H1 (cell line): ENCODE measurements around the gene ADARB2. TPM values are rescaled to one million over a fixed set of nuclear protein-coding genes. Genes with fewer than 3 reads are reported as not detected.

Source experiments
- CHD7 ChIP-seq: fragments of 300-600 bp; sonication (generic); IDR thresholded peaks from 2 replicates; pipeline ENCODE4 v1.7.1; 2012; ENCODE audit warnings: low read length, moderate library complexity, mild to moderate bottlenecking, inconsistent platforms; ENCODE audit not compliant: insufficient replicate concordance
- FOSL1 ChIP-seq: IDR thresholded peaks from 2 replicates; pipeline ENCODE4 v1.6.1; 2011; ENCODE audit warnings: mild to moderate bottlenecking, low read depth, low read length, moderate library complexity; ENCODE audit not compliant: insufficient read depth
- KDM5A ChIP-seq: fragments of 200-600 bp; IDR thresholded peaks from 2 replicates; pipeline ENCODE4 v1.7.1; 2012; ENCODE audit warnings: mild to moderate bottlenecking, low read length, inconsistent platforms, mixed read lengths
- POU5F1 ChIP-seq: IDR thresholded peaks from 2 replicates; pipeline ENCODE4 v1.6.1; 2011; ENCODE audit warnings: low read depth, mild to moderate bottlenecking, low read length, moderate library complexity
- RFX5 ChIP-seq: IDR thresholded peaks from 2 replicates; pipeline ENCODE4 v1.6.1; 2011; ENCODE audit warnings: low read depth, low read length, improper control_type of control experiment, borderline replicate concordance
- SAP30 ChIP-seq: fragments of 300-600 bp; sonication (generic); IDR thresholded peaks from 2 replicates; pipeline ENCODE4 v1.7.1; 2012; ENCODE audit warnings: low read length, moderate library complexity, mild to moderate bottlenecking, inconsistent platforms; ENCODE audit not compliant: insufficient read depth, insufficient replicate concordance
- TAF1 ChIP-seq: IDR thresholded peaks from 2 replicates; pipeline ENCODE4 v1.6.1; 2011; ENCODE audit warnings: mild to moderate bottlenecking, low read depth, low read length
- TEAD4 ChIP-seq: IDR thresholded peaks from 2 replicates; pipeline ENCODE4 v1.6.1; 2012; ENCODE audit warnings: low read depth, low read length, inconsistent platforms, mixed read lengths
- polyA plus RNA-seq, 7 experiments: library from polyadenylated mRNA; depleted of rRNA in 3 of 7; stranded (reverse) in 5 of 7; unstranded in 2 of 7; fragments of >200 nt in 5 of 7; fragments of 200-250 nt in 2 of 7; gene quantifications; 1 replicate in 5 of 7; 2 replicates in 1 of 7; 4 replicates in 1 of 7; pipeline versions ENCODE4 v1.2.1 to v1.2.3, GENCODE V29; 2011 to 2013; ENCODE audit warnings: missing spikeins in 2 of 7, mixed read lengths in 2 of 7
- total RNA-seq: library from RNA; stranded (reverse); fragmentation: NEBNext Ultra II Directional; extraction: Animal tissue kit (Norgen Biotek cat#: 25700); gene quantifications from 2 replicates; pipeline ENCODE4 v1.2.1, GENCODE V29; 2021
- TF ChIP-seq, protein P1 (sequence below): IDR thresholded peaks from 2 replicates; pipeline ENCODE4 v1.6.1; 2011; ENCODE audit warnings: low read depth, mild to moderate bottlenecking, low read length; ENCODE audit not compliant: insufficient read depth

ADARB2 gene
- total and polyA plus RNA-seq, 2 of the 8 experiments (the other 6 are each of a cell fraction or from before 2014, with no cell fraction given): 2.2 to 2.8 TPM

DNA sequence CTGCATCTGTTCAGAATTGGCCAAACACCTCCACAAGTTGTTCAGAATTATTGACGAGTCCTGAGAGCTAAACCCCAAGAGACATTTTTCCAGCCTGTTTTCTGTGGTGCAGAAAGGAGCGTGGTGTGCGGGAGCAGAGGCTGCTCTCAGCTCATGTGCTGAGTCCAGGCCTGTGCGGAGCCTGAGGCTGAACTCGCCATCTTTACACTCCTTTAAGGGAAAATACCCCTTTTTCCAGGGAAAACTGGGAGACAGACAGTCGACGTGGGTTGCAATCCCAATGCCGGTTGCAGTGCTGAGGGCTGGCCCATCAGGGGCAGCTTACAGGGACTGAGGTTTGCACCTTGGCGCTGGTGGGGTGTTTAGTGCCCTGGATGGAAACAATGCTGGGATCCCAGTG is 112.2 kb downstream of the ADARB2 start (continued):
- TF ChIP-seq CHD7: no peak
- TF ChIP-seq POU5F1: no peak
- TF ChIP-seq TEAD4: no peak
- no peak for TF ChIP-seq TAF1
- no peak for TF ChIP-seq RFX5
- TF ChIP-seq, protein P1, sequence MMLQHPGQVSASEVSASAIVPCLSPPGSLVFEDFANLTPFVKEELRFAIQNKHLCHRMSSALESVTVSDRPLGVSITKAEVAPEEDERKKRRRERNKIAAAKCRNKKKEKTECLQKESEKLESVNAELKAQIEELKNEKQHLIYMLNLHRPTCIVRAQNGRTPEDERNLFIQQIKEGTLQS: no peak
- TF ChIP-seq FOSL1: no peak
- TF ChIP-seq KDM5A: no peak
- TF ChIP-seq SAP30: no peak
